Tibial nerve (tissue), 4 donors: ENCODE results near the gene VAMP4. TPM values are rescaled to one million over a fixed set of nuclear protein-coding genes. Genes with fewer than 3 reads are reported as not detected.

Experiments
- DNase-seq, 2 donors: peaks; one replicate each; pipeline ENCODE4 v3.0.0-alpha.2; 2019; ENCODE audit warnings: low spot score in 2 of 2
- H3K27ac ChIP-seq, 4 donors: fragments of 200-600 bp; sonication (generic) in 3 of 4; one replicate each; pipeline ENCODE4 v1.5.1; 2017 to 2019; ENCODE audit warnings: mild to moderate bottlenecking in 1 of 4
- H3K27me3 ChIP-seq, 2 donors: fragments of 200-600 bp; sonication (generic) in 1 of 2; one replicate each; pipeline versions ENCODE4 v1.5.1 to v1.6.0; 2017 to 2019
- H3K36me3 ChIP-seq, 3 donors: fragments of 200-600 bp; sonication (generic); one replicate each; pipeline ENCODE4 v1.5.1; 2018 to 2019
- H3K4me1 ChIP-seq, 4 donors: fragments of 200-600 bp; sonication (generic) in 3 of 4; one replicate each; pipeline ENCODE4 v1.5.1; 2017 to 2019
- H3K4me3 ChIP-seq, 4 donors: fragments of 200-600 bp; sonication (generic) in 3 of 4; one replicate each; pipeline ENCODE4 v1.5.1; 2017 to 2019; ENCODE audit warnings: mild to moderate bottlenecking in 1 of 4, moderate library complexity in 1 of 4
- H3K9me3 ChIP-seq, 4 donors: fragments of 200-600 bp; sonication (generic) in 3 of 4; one replicate each; pipeline ENCODE4 v1.5.1; 2017 to 2019
- EP300 ChIP-seq, 2 donors: sonication (generic); formaldehyde crosslinking; IDR thresholded peaks; one replicate each; pipeline ENCODE4 v1.6.1; 2017; ENCODE audit warnings: antibody characterized with exemption in 2 of 2, mild to moderate bottlenecking in 1 of 2
- POLR2A ChIP-seq, 2 donors: fragments of 450-650 bp; IDR thresholded peaks; one replicate each; pipeline ENCODE4 v1.6.1; 2017; ENCODE audit warnings: antibody characterized with exemption in 2 of 2, mild to moderate bottlenecking in 2 of 2, moderate library complexity in 2 of 2
- WGBS, 2 donors: methylation state at CpG; one replicate each; pipeline ENCODE4 v1.1.5; 2018; 5-methylcytosine and 5-hydroxymethylcytosine counted together
- total RNA-seq, 4 donors: library from RNA; depleted of rRNA; stranded (reverse); fragments of >200 nt; gene quantifications; one replicate each; pipeline ENCODE4 v1.1.0, GENCODE V29; 2016
- TF ChIP-seq, protein P1 (sequence below), 5 experiments: fragments of 200-600 bp in 3 of 5; fragments of 450-650 bp in 2 of 5; sonication (generic) in 3 of 5; IDR thresholded peaks; one replicate each; pipeline ENCODE4 v1.5.1; 2016 to 2019; ENCODE audit warnings: antibody characterized with exemption in 5 of 5, mild to moderate bottlenecking in 3 of 5, moderate library complexity in 2 of 5

VAMP4 gene
- total RNA-seq, 4 donors from 2014 or later = 13.8 to 25.6 (median 16.7) TPM

DNA sequence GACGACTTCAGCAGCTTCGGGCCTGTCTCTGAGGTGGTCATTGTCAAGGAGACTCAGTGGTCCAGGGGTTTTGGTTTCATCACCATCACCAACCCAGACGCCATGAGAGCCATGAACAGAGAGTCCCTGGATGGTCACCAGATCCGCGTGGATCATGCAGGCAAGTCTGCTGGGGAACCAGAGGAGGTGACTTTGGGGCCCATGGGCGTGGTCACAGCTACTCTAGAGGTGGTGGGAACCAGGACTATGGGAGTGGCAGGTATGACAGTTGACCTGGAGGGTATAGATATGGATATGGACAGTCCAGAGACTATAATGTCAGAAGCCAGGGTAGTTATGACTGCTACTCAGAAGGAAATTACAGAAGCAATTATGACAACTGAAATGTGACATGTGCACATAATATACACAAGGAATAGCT, 20.3 kb upstream of the VAMP4 start:
- no peak for DNase-seq
- TF ChIP-seq EP300 (IDR thresholded peaks at IDR 0.05) = no peak
- TF ChIP-seq POLR2A (IDR thresholded peaks at IDR 0.05) = no peak
- TF ChIP-seq, protein P1, sequence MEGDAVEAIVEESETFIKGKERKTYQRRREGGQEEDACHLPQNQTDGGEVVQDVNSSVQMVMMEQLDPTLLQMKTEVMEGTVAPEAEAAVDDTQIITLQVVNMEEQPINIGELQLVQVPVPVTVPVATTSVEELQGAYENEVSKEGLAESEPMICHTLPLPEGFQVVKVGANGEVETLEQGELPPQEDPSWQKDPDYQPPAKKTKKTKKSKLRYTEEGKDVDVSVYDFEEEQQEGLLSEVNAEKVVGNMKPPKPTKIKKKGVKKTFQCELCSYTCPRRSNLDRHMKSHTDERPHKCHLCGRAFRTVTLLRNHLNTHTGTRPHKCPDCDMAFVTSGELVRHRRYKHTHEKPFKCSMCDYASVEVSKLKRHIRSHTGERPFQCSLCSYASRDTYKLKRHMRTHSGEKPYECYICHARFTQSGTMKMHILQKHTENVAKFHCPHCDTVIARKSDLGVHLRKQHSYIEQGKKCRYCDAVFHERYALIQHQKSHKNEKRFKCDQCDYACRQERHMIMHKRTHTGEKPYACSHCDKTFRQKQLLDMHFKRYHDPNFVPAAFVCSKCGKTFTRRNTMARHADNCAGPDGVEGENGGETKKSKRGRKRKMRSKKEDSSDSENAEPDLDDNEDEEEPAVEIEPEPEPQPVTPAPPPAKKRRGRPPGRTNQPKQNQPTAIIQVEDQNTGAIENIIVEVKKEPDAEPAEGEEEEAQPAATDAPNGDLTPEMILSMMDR (IDR thresholded peaks at IDR 0.05) = no peak
- 86% methylated on average over 6 of the region's 6 CpGs for WGBS, 2 donors
- Histone ChIP-seq H3K4me1 (no peaks in the 10 kb centered on the region), H3K27ac (no peak overlapping the region), H3K27me3 (no peaks in the 10 kb centered on the region), H3K9me3 (no peaks in the 10 kb centered on the region), H3K4me3 (no peak overlapping the region), H3K36me3 (no peaks in the 10 kb centered on the region)

DNA sequence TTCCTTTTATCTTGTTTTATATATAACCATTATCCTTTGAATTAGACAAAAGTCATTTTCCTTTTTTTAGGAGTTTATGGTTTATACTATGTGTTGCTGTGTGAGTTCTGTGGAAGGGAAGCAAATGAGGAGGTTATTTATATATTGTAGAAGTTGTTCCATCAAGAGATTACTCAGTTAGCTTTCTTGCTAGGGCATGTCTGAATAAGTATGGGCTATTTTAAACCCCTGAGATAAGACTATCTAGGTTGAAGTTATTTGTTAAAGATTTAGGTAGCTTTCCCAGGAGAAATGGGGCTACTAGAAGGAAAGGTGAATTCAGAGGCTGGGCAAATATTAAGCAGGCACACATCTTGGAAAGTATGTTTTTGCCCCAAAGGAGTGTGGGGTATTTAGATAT, 16.1 kb upstream of the VAMP4 start:
- Histone ChIP-seq H3K27me3 (no peaks in the 10 kb centered on the region), H3K9me3 (no peaks in the 10 kb centered on the region), H3K4me1 (no peaks in the 10 kb centered on the region), H3K27ac (no peak overlapping the region), H3K36me3 (no peaks in the 10 kb centered on the region), H3K4me3 (no peak overlapping the region)
- TF ChIP-seq, protein P1 (IDR thresholded peaks at IDR 0.05) = no peak
- TF ChIP-seq POLR2A (IDR thresholded peaks at IDR 0.05) = no peak
- TF ChIP-seq EP300 (IDR thresholded peaks at IDR 0.05) = no peak
- no peak for DNase-seq

DNA sequence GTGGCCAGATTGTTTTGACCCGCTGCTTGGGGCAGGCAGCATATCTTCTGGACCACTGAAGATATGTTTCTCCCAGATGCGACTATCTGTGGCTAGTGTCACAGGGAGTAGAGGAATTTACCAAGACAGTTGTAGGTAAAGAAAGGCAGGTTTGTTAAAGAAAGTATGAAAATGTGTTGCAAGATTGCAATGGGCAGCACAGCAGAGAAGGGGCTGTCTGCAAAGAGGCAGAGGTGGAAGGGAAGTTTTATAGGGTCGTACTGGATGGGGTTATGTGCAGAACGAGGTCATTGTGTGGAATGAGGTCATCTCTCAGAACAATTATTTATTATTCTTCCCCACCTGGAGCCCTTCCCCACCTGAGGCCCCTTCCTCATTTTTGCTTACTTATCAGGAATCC, 15.0 kb upstream of the VAMP4 start:
- TF ChIP-seq POLR2A (IDR thresholded peaks at IDR 0.05) (no peak), EP300 (IDR thresholded peaks at IDR 0.05) (no peak)
- TF ChIP-seq, protein P1 (IDR thresholded peaks at IDR 0.05) = no peak
- Histone ChIP-seq H3K4me3 (no peak overlapping the region), H3K9me3 (no peaks in the 10 kb centered on the region), H3K4me1 (no peaks in the 10 kb centered on the region), H3K36me3 (no peaks in the 10 kb centered on the region), H3K27ac (no peak overlapping the region), H3K27me3 (no peaks in the 10 kb centered on the region)
- DNase-seq = no peak
- 84 to 88% methylated on average over 4 of the region's 4 CpGs for WGBS, 2 donors

DNA sequence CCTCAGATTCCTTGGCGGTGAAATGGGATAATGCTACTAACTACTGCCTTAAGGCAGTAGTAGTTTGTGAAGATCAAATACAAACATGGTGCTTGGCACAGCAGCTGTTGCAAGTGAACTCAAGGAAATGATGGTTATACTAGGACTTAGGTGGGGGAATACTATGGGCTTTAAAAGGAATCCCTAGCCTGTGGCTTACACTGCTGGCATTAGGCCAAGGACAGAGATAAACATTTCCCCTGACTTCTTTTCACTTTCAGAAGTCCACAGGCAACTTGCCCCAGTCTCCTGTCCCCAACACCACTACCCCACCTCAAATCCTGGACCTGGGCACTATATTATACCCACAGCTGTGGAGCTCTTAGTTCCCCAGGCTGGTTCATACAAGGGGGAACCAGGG, 13.1 kb upstream of the VAMP4 start:
- H3K27ac ChIP-seq = no peak overlapping the region
- no peak for TF ChIP-seq EP300 (IDR thresholded peaks at IDR 0.05)
- TF ChIP-seq, protein P1 (IDR thresholded peaks at IDR 0.05) = no peak
- no peak overlapping the region for H3K4me3 ChIP-seq
- WGBS, 2 donors = 100% methylated on average over 1 of the region's 1 CpG
- H3K27me3 ChIP-seq = no peaks in the 10 kb centered on the region
- H3K9me3 ChIP-seq = no peaks in the 10 kb centered on the region
- DNase-seq = no peak
- H3K36me3 ChIP-seq = no peaks in the 10 kb centered on the region
- H3K4me1 ChIP-seq = no peaks in the 10 kb centered on the region

DNA sequence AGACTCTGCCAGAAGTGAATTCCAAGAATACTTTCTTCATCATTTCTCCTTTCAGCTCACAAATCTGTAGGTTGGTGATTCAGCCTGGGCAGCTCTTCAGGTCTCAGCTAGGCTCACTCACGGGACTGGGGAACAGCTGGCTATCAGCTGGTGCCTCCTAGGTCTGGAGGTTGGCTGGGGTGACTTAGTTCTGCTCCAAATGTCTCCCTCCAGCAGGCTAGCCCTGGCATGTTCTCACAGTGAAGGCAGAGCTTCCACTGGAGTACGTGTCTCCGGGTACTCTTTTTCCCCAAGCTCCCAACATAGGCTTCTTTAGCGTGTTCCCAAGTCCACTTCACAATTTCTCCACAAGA, 12.5 kb upstream of the VAMP4 start:
- H3K27ac ChIP-seq = no peak overlapping the region
- H3K9me3 ChIP-seq = no peaks in the 10 kb centered on the region
- no peak overlapping the region for H3K4me3 ChIP-seq
- TF ChIP-seq, protein P1 (IDR thresholded peaks at IDR 0.05) = no peak
- TF ChIP-seq POLR2A (IDR thresholded peaks at IDR 0.05) (no peak), EP300 (IDR thresholded peaks at IDR 0.05) (no peak)
- H3K4me1 ChIP-seq = no peaks in the 10 kb centered on the region
- no peaks in the 10 kb centered on the region for H3K27me3 ChIP-seq
- DNase-seq = no peak
- no peaks in the 10 kb centered on the region for H3K36me3 ChIP-seq
- WGBS, 2 donors = 62 to 64% methylated on average over 4 of the region's 4 CpGs
